Stimulated activated CD4-positive, alpha-beta T cell treated with anti-CD3 and anti-CD28 coated beads, Interleukin-4, amount 100 ng/mL, for 48 hours (primary cell): Measurements from ENCODE around the gene TMED10.

Experiments
- DNase-seq, 2 donors: peaks; one replicate each; pipeline ENCODE4 v3.0.0-alpha.2; 2020; ENCODE audit warnings: low read depth in 2 of 2

The TMED10 gene

GRCh38 chr14:75127903-75128595, 48.4 kb downstream of the TMED10 start:
- DNase-seq: no peak

GRCh38 chr14:75127474-75127820, 49.0 kb downstream of the TMED10 start:
- DNase-seq: peak in 1 of 2 donors; percentile 4

DNA sequence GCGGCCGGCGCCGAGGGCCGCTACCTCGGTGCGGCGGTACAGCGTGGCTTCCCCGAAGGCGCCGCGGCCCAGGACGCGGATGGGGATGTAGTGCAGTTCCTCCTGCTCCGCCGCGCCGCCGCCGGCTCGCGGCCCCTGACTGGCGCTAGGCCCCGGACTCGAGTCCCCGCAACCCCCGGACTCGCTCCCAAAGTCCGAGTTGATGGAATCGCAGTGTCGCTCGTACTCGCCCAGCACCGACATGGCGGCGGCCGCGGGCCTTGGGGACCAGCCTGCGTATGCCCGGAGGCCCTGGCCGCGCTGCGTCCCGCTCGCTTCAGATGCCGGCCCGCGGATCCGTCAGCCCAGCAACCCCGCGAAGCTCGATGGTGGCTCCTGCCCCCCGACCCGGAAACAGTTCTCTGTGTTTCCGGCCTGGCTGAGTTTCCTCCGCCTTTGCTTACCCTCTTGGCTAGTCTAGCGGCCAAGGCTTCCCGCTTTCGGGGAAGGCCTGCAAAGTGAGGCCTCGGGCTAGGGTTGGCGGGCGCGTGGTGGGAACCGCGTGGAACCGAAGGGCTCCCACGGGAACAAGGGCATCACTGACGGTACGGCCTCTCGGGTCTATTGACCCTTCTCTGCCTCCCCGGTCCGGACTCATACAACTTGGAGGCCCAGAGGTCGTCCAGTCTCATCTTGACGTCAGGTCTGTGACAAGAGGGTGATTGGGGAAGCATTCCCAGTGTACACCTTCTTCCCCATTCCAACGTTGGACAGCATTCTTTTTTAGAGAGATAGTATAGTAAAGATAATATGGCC, 49.5 kb downstream of the TMED10 start, which contains the start of gene NEK9:
Gene NEK9, minus strand, starts transcription at position 370 of the 795 bp plus-strand sequence. Its CDS starts 127 bp downstream, at position 243.
- DNase-seq: peak; percentile 82 to 90

GRCh38 chr14:75126121-75126544, 50.3 kb downstream of the TMED10 start:
- no peak for DNase-seq

DNA sequence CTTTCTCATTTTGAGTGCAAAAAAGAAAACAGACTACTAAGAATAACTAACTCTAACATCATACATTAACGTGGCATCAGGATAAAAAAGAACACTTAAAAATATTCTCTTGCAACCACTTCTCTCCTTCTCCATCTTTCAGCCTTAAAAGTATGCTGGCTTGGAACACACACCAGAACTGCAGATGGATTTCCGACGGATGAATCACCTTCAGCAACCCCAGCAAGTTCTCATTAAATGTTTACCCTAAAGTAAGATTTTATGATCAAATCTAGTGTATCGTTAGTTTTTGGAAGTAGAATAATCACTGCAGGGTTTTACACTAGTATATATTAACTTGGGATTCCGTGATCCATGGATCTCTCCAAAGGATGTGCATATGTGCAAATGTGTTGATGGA, 50.8 kb downstream of the TMED10 start:
- no peak for DNase-seq

- DNase-seq: no peak
These were observed 52.4 kb downstream of the TMED10 start for GRCh38 chr14:75123991-75124390.

- DNase-seq: no peak
These were observed 54.9 kb downstream of the TMED10 start for GRCh38 chr14:75121552-75121951.

DNA sequence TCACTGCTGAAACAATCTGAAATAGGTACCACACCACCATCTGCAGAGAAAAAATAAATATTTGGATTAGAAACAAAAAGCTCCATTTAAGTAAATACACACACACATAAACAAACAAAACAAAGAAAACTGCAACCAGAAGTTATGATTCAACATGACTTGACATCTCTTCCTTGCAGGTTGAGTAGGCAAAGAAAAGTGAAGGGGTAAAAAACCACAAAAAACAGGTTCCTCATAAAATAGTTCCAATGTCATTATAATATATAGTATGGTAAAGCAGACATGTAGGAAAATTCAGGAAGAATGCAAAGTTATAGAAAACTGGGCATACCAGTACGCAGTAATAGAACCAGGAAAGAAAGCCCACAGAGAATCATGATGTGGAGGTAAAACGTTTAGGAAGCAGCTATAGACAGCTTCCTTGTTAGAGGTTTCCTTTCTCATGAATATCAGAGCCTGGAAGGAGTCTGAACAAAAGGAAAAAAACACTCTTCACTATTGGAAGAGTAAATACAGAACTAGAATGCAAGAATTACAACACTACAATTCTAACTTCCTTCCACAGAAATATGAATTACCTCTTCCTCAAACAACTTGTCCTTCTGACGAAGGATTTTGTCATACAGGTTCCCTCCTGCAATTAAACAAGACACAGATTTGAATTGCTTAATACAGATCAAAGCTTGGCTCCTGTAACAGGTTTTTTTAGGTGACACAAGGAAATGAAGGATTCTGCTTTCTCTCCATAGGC, 55.7 kb downstream of the TMED10 start:
- no peak for DNase-seq

DNA sequence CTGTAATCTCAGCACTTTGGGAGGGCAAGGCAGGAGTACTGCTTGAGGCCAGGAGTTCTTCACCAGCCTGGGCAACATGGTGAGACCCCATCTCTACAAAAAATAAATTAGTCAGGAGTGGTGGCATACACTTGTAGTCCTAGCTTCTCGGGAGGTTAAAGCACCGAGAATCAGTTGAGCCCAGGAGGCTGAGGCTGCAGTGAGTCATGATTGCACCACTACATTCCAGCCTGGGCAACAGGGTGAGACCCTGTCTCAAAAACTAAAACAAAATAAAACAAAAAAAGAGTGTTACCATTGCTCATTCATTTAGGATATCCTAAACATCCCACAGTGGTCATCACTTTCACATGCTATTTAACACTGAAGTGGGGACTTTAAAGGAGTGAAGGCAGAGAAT, 57.4 kb downstream of the TMED10 start:
- no peak for DNase-seq

DNA sequence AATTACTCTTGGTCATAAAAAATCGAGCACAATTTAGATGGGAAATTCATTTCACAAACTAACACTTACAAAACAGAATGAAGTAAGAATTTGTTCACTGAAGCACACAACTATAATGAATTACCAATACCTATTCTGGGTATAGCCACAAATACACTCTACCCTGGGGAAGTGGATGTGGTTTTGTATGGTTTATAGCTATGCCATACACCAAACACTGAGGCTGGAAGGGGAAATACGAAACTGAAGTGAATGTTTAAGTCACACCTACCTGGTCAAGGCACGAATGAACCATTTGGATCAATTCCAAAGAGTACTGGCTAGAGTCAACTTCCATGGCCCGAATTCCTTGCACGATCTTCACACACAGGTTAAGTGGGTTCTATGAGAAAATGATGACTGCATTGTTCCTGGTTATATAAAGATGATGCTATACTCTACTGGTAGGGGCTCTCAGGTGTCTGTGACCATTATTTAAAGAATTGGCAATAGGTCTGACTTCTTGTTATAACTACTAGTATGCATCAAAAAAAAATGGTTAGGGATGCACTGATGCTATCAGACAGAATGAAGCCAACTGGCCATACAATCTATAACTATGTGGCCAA, 62.4 kb downstream of the TMED10 start:
- DNase-seq: no peak

GRCh38 chr14:75109877-75110276, 66.5 kb downstream of the TMED10 start:
- DNase-seq: no peak

DNA sequence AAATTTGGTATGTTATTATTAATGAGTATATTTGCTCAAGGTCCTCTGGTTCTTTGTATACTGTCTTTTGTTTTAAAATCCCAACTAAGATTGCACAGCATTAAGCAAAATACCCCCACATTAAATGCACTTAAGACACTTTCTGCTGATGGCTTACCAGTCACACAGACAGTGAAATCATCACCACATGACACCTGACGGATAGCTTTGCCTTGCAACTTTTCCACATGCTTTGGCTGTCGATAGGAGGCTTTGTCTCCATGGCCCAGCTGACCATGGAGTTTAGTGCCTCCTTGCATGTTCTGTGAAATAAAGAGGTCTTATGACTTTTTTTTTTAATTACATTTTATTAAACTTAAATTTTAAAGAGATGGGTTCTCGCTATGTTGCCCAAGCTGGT, 69.2 kb downstream of the TMED10 start:
- no peak for DNase-seq

DNA sequence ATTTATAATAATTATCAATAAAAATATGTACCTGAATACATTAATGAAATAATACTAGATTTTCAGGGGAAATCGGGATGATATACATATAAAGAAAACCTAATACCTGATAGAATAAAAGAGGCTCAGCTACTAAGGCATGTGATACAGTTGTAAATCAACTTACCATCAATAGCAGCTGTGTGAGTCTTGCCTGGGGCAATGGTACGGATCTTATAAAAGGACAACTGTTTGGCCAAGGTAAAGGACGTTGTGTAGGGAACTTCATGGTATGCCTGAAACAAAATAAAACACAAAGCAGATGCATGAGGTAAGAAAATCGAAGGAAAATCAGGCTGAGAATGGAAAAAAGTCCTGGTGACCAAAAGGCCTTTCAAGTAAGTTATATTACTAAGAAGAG, 74.9 kb downstream of the TMED10 start:
- DNase-seq: no peak

GRCh38 chr14:75098682-75099081, 77.7 kb downstream of the TMED10 start:
- no peak for DNase-seq

- no peak for DNase-seq
These were observed 78.2 kb downstream of the TMED10 start for GRCh38 chr14:75098212-75098611.

- DNase-seq: no peak
These were observed 79.5 kb downstream of the TMED10 start for GRCh38 chr14:75096959-75097358.

DNA sequence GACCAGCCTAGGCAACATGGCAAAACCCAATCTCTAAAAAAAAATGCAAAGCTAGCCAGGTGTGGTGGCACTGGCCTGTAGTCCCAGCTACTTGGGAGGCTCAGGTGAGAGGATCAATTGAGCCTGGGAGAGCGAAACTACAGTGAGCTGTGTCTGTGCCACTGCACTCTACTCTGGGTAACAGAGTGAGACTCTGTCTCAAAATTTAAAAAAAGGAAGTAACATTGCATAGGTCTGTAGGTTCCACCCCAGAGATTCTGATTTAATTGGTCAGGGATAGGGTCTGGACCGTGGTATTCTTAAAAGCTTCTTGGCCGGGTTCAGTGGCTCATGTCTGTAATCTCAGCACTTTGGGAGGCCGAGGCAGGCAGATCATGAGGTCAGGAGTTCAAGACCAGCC, 80.7 kb downstream of the TMED10 start:
- DNase-seq: no peak

DNA sequence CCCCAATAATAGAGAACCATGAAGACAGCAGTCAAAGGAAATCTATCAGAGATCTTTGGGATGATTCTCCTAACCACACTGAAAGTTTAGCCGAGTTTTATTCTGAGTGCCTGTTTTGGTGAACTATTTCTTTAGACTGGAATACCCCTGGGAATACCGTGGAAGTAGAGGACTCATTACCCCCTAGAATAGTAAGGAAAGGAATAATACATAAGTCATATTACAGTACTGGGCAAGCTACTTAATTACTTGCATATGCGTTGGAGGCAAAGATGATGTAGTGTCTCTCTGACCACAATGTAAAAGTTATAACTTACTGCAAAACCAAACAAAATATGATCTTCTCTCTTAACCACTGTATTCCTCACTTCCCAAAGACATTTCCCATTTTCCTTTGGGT, 81.5 kb downstream of the TMED10 start:
- DNase-seq: no peak

- no peak for DNase-seq
These were observed 83.7 kb downstream of the TMED10 start for GRCh38 chr14:75092698-75093097.

DNA sequence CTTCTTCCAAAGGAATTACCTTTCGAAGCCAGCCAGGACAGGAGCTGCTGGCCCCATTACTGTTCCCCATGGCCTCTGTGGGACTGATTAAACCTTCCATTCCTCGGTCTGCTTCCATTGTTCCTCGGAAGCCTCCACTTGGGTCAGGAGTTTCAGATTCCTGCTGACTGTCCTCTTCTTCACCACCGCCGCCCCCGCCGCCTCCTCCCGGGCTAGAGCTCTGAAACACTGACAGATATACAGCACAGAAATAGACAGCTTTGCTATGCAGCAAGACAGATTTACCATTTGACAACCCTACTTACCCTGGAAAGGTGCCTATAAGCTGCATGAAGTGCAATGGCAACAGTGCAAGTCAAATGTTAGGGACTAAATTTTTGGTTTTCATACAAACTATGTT, 85.2 kb downstream of the TMED10 start:
- DNase-seq: no peak

- DNase-seq: no peak
These were observed 86.1 kb downstream of the TMED10 start for GRCh38 chr14:75090353-75090752.
